ENCODE data around the gene FGFBP3. TPM values are rescaled to one million over a fixed set of nuclear protein-coding genes. Genes with fewer than 3 reads are reported as not detected.

The FGFBP3 gene, protein sequence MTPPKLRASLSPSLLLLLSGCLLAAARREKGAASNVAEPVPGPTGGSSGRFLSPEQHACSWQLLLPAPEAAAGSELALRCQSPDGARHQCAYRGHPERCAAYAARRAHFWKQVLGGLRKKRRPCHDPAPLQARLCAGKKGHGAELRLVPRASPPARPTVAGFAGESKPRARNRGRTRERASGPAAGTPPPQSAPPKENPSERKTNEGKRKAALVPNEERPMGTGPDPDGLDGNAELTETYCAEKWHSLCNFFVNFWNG
- total RNA-seq, result 1.3 and 2.2 TPM in 2 replicates

DNA sequence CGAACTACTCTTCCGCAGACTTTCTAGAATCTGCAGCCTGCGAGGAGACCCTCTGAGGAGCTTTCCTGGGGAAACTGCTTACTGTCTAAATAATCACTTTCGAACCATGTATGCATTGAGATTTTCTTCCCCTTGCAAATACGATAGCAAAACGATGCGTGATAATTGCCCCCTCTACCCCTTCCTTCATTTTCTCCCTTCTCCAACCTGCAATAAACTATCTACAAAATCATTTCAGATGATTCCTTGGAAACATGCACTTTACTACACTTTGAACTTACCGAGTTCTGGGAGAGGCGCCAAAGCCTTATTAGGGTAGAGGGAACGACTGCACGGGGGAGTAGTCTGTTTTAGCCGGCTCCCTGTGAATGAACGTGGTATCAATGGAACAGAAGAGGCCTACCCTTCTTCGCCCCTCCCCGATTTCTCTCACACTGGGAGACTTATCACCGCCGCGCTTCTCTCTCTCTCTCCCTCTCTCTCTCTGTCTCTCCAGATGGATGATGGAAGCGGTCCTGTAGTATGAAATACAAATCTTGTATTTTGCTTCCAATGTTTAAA is at the start of gene FGFBP3:
Gene FGFBP3 (minus strand): TSS at position 370 of the 561 bp plus-strand sequence. CDS start 517 bp downstream, outside the sequence.

DNA sequence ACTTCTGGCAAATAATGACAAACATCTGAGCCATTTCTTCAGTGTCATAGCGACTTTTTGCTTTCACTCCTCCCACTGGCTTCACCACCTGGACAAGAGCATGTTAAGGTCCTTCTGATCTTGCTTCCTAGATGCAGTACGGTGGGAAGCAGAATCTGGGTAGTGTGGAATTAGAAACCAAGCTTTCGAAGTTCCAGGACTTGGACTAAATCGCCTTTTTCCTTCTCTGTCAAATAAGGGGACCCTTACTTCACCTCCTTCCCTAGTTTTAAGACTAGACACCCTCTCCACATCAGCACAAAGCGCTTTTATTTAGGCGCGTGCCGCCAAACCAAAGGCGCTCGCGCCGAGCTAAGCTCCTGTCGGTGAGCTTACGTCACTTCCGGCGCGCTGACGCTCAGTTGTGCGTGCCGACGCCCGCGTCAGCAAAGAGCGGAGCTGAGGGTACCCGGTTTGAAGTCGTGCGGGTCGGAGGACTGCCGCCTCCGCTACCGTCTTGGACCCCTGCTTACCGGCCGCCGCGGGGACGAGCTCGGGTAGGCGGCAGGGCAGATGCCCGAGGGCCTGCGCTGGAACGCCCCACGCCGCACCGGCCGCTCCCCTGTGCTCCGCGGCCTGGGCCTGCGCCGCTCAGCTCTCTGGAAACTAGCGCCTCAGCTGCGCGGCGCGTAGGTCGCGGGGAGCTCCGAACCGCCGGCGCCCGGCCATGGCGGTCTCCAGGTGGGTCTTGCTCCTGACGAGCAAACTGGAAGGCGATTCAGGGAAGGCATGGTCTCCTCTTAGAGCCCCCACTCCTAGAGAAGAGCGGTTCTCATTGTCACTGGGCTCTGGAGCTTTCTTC is 14.3 kb upstream of the FGFBP3 start, which contains the start of gene BTAF1:
Gene BTAF1 (plus strand): TSS at position 400 of the 841 bp plus-strand sequence. CDS start 307 bp downstream, at position 707.

Other genes starting within 250 kb of the FGFBP3 start
- gene TNKS2, start 111.1 kb downstream of the FGFBP3 start, total RNA-seq, result 17.7 and 17.8 TPM in 2 replicates
- gene BTAF1, start 14.3 kb upstream of the FGFBP3 start, total RNA-seq, result 12.8 and 16.3 TPM in 2 replicates